ENCODE measurements around the gene SLC2A11.
A peak's percentile ranks its signal among the peaks of the same experiment; 100 is the strongest.
"Not testable (repeated sequence)": the region's sequence is repeated elsewhere in the genome, so short reads cannot be mapped to it uniquely, and the experiment has no call there.

SLC2A11 gene

DNA sequence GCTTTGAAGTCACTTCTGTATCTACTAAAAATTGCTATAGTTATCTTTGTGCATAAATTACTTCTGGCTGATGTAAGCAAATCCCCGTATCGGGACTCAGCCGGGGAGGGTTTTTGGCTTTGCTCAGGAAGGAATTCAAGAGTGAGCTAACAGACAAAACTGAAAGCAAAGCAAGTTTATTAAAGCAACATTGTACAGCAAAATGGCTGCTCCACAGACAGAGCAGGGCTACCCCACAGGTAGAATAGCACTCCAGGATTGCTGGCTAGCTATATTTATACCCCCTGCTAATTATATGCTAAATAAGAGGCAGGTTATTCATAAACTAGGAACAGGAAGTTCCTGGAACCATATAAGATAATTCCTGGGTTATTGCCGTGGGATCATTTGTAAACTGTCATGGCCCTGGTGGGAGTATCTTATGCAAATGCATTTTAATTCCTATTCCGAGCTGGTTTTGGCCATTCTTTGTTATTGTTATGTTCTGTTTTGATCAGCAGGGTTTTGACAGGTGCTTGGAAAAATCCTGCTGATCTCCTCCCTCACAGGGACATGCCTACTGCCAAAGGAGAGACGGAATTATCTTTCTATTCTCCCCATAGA is 51.7 kb downstream of the SLC2A11 start:
- no peak for DNase-seq

DNA sequence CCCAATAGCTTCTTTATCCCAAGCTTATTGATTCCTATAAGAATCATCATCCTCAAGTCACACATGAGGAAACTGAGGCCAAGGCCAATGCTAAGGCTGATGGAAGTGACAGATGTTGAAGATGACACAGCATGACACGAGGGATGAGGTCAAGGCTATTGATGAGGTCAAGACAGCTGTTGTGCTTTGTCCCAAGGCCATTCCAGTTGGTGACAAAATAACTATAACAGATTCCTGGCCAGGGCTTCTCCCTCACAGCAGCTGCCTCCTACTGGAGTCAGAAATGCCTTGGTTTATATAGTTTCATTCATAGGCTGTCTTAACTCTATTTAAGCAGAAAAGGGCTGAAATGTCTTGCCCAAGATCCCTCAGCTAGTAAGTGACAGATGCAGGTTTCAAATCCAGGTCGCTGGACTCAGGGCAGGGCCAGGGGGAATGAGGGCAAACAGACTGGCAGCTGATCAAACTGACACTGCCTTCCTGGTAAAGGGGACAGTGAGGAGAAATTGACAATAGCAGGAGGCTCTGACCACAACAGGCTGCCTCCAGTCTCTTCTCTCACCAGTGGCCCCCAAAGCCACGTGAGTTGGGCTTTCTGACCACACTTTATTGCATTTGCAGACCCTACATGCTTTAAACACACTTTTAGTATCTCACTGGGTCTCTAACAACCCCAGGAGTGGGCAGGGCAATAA is 53.0 kb downstream of the SLC2A11 start:
- peak; percentile 35 for DNase-seq

DNA sequence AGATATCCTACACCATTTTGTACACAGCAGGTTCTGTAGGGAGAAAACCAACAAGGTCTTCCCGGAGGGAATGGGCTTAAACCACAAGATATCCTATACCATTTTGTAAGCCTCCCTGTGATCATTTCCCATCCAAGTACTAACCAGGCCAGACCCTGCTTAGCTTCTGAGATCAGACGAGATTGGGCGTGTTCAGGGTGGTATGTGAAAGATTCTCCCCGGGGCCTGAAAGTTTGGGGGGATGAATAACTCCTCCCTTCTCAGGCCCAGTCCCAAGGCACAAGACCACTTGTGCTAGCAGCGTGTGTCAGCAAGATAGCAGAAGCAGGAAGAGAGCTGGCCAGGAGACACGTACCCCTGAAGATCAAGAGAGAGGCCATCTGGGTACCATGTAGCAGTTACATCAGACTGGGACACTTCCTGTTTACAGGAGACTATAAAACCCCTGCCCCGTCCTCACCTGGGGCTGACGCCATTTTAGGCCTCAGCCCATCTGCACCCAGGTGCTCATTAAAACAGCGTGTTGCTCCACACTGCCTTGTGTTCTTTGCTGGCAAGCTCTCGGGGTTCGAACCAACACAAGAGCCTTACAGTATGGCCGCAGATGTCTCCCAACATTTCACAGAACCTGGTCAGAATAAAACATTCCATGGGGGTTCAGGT is 53.8 kb downstream of the SLC2A11 start:
- DNase-seq, result no peak

DNA sequence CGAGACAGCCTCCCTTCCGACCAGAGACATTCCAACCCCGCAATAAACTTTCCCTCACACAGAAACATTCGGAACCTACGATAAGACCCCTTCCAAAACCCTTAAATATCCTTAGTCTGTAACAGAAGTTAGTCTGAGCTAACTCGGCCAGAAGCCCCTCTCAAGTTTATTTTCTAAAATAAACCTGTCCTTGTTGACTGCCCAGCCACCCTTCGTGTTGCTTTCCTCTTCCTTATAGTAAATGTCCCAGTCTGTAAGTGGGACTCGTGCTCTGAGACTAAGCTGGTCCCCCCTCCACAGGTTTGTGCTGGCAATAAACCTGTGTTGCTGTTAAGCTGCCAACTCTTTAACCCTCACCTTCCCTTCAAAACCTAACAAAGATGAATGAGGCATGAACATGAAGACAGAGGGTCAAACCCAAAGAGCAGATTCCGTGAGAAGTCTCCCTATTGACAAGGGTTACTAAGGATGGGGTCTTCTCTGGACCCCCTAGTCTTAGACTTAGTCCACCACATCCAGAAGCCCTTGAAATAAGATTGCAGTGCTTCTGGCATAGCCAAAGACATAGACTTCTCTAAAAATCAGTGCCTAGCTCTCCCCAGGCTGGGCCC is 54.7 kb downstream of the SLC2A11 start:
- DNase-seq, result no peak

DNA sequence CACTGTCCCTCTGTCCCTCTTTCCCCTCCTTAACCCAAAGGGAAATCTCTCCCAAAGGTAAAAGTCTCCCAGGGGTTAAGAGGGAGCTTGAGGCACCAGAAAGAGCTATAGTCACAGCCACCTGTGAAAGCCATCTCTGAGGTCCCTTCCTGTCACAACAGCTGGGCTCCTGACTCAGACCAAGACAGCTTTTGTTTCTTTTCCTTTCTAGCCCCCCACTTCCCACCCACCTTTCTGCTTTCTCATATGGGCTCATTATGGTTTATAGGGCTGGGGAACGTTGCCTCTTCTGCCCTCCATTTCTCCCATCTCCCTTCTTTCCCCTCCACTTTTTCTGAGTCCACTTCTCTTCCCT is 55.6 kb downstream of the SLC2A11 start:
- no peak for DNase-seq

DNA sequence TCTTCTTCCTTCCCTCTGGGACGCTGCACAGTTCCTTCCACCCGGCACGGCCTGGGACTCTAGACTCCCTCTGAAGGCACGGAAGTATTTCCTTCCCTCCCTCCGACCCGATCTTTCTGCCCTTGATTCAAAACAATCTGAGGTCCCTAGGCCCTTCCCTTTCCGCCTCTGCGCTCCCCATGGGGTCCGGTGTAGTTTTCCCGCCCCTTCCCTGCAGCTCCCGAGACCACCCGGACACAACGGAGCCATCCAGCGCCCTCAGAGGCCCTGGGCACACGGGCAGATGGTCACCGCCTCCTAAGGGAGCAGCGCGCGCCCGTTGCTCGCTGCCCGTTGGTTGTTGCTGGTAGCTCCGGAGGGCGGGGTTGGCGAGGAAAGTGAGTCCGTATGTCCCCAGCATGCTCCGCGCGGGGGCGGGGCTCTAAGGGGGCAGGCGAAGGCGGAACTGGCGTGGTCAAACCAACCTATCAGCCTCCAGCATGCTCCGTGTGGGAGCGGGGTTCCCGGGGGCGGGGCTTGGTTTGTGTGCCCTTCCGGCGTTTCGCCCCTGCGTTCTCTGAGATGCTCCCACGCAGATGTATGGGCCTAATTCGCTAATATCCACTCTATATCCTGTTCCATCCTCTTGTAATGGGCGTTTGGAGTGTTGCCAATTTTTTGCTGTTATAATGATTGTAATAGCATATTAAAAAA is 56.1 kb downstream of the SLC2A11 start:
- DNase-seq, result peak; percentile 98

DNA sequence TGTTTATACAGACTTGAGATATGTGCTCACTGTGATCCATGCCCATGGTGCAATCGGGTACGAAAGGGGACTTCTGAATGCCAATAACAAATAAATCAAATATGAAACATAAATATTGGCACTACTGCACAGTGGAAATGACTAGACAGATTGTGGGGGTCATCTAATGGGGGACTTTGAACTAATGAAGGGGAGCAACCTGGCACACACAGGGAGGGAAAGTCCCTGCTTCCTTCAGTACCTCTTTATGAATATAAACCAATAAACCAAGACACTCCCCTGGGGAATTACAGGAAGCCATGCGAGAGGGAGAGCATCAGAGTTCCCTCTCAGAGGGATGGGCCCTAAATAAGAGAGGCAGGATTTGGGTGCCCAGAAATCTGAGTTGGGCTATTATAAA is 57.6 kb downstream of the SLC2A11 start:
- DNase-seq, result no peak

DNA sequence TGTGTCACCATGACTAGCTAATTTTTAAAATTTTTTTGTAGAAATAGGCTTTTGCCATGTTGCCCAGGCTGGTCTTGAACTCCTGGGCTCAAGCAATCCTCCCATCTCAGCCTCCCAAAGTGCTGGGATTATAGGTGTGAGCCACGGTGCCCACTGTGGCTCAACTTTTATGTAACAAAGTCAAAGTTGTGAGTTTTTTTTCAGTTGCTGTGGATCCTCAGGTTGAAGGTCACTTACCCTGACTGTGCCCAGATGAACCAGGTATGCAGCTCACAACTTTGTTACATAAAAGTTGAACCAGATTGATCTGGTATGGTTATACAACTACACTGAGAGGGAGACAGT is 62.6 kb downstream of the SLC2A11 start:
- DNase-seq, result not testable (repeated sequence)

DNA sequence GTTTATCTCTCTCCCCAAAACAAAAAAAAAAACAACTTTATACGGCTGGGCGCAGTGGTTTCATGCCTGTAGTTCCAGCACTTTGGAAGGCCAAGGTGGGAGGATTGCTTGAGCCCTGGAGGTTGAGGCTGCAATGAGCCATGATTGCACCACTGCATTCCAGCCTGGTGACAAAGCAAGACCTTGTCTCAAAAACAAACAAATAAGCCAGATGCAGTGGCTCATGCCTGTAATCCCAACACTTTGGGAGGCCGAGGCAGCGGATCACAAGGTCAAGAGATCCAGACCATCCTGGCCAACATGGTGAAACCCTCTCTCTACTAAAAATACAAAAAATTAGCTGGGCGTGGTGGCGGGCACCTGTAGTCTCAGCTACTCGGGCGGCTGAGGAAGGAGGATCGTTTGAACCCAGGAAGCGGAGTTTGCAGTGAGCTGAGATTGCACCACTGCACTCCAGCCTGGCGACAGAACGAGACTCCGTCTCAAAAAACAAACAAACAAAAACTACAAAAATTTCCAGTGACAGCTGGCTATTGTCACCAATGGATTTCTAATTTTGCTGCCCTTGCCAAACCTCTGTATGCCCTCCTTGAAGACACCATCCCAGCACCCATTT is 64.0 kb downstream of the SLC2A11 start:
- DNase-seq, result not testable (repeated sequence)

DNA sequence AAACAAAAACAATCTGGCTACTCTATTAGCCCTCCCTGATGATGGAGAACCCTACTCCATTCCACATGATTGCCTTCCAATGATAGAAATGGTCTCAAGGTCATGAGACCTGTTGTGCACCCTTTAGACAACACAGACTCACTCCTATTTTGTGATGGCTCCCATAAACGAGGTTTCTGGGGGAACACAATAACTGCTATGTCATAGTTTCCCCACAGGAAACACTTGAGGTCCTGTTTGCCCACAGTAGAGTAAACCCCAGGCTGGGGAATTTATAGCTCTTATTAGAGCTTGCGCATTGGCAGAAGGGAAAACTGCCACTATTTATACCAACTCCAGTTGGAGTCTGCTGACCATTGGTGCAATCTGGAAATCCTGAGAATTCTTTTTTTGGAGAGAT is 65.2 kb downstream of the SLC2A11 start:
- no peak for DNase-seq

DNA sequence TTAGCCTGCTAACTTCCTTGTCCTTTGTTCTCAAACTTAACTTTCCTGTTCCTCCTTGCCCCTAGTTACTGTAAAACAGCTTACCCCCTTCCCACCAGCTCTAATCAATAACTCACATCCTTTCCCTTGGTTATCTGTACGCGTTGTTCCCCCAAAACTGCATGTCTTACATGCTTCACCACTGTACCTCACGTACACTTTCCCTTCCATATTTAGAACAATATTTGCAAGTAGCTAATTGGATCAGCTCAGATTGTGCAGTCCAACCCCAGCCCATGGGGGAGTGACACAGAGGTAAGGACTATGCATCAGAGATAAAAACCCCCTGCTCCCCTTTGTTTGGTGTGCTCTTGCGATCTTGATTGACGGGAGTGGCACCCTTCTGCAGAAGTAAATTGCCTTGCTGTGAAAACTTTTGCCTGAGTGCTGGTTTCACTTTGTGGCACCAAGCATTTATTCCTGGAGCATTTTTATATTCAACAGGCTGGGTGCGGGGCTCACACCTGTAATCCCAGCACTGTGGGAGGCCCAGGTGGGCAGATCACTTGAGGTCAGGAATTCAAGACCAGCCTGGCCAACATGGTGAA is 67.4 kb downstream of the SLC2A11 start:
- no peak for DNase-seq

DNA sequence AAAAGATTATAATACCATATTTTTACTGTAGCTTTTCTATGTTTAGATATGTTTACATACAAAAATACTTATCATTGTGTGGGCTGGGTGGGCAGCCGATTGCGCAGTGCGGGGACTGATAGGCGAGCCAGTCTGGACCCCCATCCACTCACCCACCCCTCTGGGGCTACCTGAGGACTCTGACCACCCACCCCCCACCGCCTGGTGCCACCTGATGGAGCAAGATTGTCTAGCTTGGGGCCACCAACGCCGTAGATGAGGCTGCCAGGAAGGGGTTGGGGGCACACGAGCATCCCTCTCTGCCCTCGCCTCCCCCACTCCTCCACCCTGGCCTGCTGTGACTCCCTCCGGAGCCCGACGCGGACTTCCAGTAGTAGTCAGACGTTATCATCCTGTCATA is 68.9 kb downstream of the SLC2A11 start:
- no peak for DNase-seq
